Transverse colon (tissue), 3 donors: ENCODE data around the gene FN3K.

Source experiments
- EP300 ChIP-seq: sonication (generic); formaldehyde crosslinking; IDR thresholded peaks from one replicate; pipeline ENCODE4 v1.6.1; 2017; ENCODE audit warnings: antibody characterized with exemption, low read depth
- TF ChIP-seq, protein P1 (sequence below), 5 experiments: fragments of 200-600 bp in 3 of 5; fragments of 450-650 bp in 2 of 5; sonication (generic) in 3 of 5; IDR thresholded peaks; 1 replicate in 2 of 5; 2 replicates in 3 of 5; pipeline ENCODE4 v1.5.1; 2016 to 2017; ENCODE audit warnings: antibody characterized with exemption in 5 of 5, inconsistent platforms in 3 of 5, mild to moderate bottlenecking in 2 of 5, moderate library complexity in 1 of 5

DNA sequence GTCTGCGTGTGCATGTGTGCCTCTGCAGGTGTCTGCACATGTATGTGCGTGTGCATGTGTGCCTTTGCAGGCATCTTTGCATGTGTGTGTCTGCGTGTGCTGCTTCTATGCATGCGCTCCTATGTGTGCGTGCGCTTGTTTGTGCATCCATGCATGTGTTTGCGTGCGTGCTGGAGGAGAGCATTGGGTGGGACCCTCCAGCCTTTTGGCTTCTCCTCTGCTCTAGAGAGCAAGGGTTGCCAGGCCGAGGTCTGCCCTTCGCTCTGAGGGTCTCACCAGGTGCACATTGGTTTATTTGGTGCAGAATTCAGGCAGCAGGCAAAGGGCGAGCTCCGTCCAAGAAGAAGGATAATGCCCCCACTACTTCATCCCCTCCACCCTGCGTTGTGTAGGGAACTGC lies 35.9 kb upstream of the FN3K start:
- TF ChIP-seq, protein P1, sequence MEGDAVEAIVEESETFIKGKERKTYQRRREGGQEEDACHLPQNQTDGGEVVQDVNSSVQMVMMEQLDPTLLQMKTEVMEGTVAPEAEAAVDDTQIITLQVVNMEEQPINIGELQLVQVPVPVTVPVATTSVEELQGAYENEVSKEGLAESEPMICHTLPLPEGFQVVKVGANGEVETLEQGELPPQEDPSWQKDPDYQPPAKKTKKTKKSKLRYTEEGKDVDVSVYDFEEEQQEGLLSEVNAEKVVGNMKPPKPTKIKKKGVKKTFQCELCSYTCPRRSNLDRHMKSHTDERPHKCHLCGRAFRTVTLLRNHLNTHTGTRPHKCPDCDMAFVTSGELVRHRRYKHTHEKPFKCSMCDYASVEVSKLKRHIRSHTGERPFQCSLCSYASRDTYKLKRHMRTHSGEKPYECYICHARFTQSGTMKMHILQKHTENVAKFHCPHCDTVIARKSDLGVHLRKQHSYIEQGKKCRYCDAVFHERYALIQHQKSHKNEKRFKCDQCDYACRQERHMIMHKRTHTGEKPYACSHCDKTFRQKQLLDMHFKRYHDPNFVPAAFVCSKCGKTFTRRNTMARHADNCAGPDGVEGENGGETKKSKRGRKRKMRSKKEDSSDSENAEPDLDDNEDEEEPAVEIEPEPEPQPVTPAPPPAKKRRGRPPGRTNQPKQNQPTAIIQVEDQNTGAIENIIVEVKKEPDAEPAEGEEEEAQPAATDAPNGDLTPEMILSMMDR (IDR thresholded peaks at IDR 0.05) = no peak
- TF ChIP-seq EP300 = no peak
